Esophagus mucosa (tissue), 1 donor: ENCODE data around the gene ADPRHL1. TPM values are rescaled to one million over a fixed set of nuclear protein-coding genes. Genes with fewer than 3 reads are reported as not detected.

ENCODE experiments used
- ATAC-seq: fragments of 200-7000 bp; cut with Tn5 transposase; one replicate; pipeline ENCODE4 v1.9.1; 2020
- total RNA-seq: library from RNA; stranded (reverse); gene quantifications from one replicate; pipeline ENCODE4 v1.2.4, GENCODE V29; 2023
- donor health status: DM: yes; HTN: yes; CAD: no.

The ADPRHL1 gene
- total RNA-seq = 2.5 TPM

DNA sequence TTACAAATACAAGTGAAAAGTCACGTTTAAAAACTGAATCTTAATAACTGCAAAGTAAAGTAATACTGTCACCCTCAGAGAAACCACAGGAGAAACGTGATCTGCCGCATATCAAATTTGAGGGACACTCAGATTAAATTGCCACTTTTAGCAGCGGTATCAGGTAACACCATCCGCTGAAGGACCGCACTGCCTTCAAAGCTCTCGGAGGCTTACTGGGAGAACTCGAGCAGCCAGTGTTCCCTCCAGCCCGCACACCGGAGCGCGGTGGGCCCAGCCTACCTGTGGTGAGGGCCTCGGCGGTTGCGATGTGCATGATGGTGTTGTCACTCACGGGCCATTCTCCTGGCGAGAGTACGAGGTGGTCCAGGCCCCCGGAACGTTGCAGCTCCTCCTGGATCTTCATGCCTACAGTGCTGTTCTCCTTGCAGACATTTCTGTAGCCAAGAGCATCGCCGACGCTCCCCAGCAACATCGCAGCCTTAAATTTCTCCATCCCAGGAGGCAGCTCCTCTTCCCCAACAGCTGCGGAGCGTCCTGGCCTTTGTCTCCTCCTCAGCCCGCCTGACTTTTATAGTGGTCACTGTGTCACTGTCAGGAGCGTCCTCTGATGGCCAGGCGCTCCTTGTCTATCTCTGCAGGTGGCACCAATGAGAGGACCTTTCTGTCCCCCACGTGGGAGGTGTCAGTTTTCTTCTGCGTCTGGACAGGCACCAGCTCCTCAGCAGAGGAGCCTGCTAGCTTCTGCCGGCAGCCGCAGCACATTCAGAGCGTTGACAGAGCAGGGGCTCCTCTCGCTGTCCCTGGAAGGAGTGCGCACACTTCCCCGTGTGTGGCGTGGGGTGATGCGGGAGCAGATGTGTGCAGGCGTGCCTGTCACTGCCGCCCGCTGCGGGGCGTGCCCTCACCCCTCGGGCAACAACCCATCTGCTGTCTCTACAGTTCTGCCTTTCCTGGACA lies at the start of gene ADPRHL1:
TSS of gene ADPRHL1 (minus strand) at position 547 of the 960 bp plus-strand sequence. CDS start at position 496, 51 bp downstream.
- ATAC-seq = no peak

DNA sequence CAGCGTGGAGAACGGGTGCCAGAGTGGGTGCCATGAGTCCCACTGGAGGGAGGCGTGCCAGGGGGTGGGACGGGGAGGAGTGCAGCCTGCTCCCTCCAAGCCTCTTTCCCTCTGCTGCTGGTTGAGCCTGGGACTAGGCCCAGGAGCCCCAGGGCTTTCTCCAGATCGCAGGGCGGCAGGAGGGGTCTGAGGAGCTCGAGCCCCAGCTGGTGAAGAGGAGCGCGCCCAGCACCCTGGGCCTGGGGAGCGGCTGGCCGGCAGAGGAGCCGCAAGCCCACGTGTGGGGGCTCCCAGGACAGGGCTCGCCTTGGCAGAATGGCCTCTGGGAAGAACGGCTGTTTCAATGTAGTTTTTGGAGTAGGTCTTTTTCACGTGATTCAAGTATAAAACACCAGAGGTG lies 49.4 kb upstream of the ADPRHL1 start:
- peak; percentile 26 for ATAC-seq

DNA sequence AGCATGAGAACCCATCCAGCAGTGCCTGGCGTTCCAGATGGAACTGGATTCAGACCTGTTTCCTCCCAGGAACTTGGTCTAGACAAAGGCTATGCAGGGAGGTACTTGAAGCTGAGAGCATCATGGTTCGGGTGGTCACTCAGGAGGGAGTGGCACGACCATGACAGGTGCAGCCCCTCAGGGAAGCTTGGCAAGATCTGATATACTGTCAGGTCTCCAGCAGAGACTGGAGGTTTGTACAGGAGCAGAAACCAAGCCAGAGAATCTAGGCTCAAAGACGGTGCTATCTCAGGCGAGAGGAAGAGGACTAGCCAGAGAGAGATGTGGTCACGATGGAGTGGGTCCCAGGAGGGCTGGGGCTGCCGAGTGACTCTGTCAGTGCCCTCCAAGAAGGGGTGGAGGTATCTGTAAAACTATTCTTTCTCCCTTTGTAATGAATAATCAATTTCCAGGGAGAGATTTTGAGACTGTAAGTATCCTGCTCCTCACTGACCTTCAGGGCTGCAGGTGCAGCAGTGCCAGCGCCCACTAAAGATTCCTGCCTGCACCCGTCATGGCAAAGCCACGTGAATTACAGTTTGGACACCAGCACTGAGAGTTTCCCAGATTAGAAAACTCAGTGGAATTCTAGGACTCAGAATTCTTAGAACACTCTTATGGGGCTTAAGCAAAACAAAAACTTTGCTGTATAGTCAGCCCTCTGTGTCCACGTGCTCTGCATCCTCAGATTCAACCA lies 47.4 kb upstream of the ADPRHL1 start:
- no peak for ATAC-seq

GRCh38 chr13:113499936-113500335 lies 46.6 kb upstream of the ADPRHL1 start:
- no peak for ATAC-seq

- ATAC-seq = no peak
Observed at GRCh38 chr13:113498905-113499304, 45.6 kb upstream of the ADPRHL1 start.

DNA sequence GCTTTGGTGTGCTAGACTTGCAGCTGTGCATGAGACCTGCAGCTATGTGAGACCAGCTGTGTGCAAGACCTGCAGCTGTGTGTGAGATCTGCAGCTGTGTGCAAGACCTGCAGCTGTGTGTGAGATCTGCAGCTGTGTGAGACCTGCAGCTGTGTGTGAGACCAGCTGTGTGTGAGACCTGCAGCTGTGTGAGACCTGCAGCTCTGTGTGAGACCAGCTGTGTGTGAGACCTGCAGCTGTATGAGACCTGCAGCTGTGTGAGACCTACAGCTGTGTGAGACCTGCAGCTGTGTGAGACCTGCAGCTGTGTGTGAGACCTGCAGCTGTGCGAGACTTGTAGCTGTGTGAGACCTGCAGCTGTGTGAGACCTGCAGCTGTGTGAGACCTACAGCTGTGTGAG lies 43.9 kb upstream of the ADPRHL1 start:
- no peak for ATAC-seq

DNA sequence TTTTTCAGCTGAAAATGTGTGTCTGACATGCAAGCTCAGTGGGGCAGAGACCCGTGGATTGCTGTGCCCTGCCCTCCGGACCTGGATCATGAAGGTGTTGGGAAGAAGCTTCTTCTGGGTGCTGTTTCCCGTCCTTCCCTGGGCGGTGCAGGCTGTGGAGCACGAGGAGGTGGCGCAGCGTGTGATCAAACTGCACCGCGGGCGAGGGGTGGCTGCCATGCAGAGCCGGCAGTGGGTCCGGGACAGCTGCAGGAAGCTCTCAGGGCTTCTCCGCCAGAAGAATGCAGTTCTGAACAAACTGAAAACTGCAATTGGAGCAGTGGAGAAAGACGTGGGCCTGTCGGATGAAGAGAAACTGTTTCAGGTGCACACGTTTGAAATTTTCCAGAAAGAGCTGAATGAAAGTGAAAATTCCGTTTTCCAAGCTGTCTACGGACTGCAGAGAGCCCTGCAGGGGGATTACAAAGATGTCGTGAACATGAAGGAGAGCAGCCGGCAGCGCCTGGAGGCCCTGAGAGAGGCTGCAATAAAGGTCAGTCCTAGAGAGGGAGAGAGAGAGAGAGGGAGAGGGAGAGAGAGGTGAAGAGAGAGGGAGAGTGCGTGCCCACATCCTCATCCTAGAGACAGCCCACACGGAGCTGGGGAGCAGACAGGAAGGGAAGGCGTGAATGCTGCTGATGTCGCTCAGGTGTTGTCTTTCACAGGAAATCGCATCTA lies 42.4 kb upstream of the ADPRHL1 start:
- no peak for ATAC-seq

GRCh38 chr13:113493315-113493951 lies 40.1 kb upstream of the ADPRHL1 start:
- ATAC-seq = peak; percentile 68

GRCh38 chr13:113491982-113492381 lies 38.7 kb upstream of the ADPRHL1 start:
- ATAC-seq = no peak

- ATAC-seq = no peak
Observed at GRCh38 chr13:113491418-113491883, 38.2 kb upstream of the ADPRHL1 start.

GRCh38 chr13:113490496-113491417 lies 37.5 kb upstream of the ADPRHL1 start, which contains the start of gene DCUN1D2:
Gene DCUN1D2 (minus strand): TSS chr13:113490711. CDS start chr13:113490669, 42 bp downstream.
- peak; percentile 94 for ATAC-seq

GRCh38 chr13:113489549-113490495 lies 36.5 kb upstream of the ADPRHL1 start:
- peak; percentile 9 for ATAC-seq

DNA sequence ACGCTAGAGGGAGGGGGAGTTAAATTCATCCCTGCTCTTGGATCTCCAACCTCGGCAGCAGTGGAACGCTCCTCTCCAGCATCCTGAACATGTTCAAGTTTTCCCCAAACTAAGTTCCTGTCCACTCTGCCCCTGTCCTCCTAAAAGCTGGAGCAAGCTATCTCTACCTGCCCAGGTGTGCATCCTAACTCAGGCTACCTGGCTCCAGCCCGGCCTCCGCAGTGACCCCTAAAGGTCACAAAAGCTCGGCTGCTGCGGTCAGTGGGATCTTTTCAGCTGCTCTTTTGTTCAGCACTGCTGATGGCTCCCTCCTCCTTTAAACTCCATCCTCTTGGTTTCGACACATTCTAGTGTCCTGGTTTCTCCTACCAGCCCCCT lies 35.9 kb upstream of the ADPRHL1 start:
- ATAC-seq = no peak

DNA sequence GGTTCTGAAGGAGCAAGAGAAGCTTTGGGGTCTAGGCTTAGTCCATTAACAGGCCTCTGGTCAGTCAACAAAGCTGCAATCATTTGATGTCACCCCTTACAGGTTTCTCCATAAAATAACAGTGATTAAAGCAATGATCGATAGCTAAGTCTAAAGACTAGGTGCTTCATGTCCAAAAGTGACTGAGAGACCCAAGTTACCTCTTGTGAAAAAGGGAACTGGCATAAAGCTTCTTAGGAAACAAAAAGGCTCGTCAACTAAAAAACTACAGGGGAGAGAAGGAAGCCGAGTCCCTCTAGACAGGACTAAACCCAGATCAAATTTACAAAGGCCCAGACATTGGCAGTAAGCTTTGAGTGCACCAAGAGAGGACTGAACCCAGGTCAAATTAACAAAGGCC lies 35.0 kb upstream of the ADPRHL1 start:
- no peak for ATAC-seq

DNA sequence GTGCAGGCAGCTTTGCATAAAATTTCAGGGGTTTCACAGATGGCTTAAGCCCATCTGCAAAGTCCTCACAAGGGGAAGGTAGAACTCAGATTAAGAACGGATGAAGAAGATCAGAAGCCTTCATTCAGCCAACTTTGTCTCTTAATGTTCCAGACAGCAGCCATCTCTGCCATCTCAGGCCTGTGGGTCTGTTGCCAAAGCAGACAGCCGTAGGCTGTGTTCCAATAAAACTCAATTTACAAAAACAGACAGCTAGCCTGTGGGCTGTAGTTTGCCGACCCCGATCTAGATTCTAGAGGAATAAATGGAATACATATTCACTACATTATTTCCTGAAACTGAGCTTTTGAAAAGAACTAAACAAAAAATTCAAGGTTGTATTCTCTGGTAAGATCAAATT lies 33.4 kb upstream of the ADPRHL1 start:
- ATAC-seq = no peak

DNA sequence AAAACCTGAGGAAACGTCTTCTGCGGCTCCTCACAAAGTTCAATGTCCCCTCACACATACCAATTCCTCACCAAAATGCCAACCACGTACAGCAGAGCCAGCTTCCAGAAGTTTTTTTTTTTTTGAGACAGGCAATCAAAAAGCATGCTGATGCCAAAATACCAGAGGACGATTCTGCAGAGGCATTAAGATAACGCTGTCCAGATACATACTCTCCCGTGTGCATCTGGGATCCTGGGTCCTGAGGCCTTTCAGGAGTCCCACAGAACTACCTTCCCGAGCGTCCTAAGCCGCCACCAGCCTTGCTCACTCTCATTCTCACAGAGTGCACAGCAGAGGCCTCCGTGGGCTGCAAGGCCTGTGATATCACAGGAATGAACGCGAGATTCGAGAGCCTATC lies 32.3 kb upstream of the ADPRHL1 start:
- no peak for ATAC-seq

GRCh38 chr13:113483504-113484293 lies 30.4 kb upstream of the ADPRHL1 start:
- ATAC-seq = no peak

DNA sequence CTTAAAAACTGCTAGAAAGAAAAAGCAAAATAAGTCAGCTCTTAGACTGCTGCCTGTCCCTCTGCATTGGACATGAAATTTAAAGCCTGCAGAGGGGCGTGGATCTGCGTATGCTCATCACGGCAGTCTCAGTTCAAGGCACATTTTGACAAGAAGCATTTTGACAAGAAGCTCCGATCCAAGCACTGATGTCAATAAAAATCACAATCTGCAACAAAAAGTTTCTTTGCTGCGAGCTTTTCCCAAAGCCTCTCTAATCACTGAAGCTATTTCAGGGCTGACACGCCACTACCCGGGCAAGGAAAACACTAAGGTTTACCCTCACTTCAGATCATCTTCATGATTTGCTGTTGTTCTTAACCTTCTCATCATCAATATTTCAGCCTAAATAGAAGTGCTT lies 29.8 kb upstream of the ADPRHL1 start:
- no peak for ATAC-seq

GRCh38 chr13:113479179-113479578 lies 25.9 kb upstream of the ADPRHL1 start:
- ATAC-seq = no peak
